ENCODE results near the gene ZNF628.
"Not testable (repeated sequence)": the region's sequence is repeated elsewhere in the genome, so short reads cannot be mapped to it uniquely, and the experiment has no call there.

The ZNF628 gene

DNA sequence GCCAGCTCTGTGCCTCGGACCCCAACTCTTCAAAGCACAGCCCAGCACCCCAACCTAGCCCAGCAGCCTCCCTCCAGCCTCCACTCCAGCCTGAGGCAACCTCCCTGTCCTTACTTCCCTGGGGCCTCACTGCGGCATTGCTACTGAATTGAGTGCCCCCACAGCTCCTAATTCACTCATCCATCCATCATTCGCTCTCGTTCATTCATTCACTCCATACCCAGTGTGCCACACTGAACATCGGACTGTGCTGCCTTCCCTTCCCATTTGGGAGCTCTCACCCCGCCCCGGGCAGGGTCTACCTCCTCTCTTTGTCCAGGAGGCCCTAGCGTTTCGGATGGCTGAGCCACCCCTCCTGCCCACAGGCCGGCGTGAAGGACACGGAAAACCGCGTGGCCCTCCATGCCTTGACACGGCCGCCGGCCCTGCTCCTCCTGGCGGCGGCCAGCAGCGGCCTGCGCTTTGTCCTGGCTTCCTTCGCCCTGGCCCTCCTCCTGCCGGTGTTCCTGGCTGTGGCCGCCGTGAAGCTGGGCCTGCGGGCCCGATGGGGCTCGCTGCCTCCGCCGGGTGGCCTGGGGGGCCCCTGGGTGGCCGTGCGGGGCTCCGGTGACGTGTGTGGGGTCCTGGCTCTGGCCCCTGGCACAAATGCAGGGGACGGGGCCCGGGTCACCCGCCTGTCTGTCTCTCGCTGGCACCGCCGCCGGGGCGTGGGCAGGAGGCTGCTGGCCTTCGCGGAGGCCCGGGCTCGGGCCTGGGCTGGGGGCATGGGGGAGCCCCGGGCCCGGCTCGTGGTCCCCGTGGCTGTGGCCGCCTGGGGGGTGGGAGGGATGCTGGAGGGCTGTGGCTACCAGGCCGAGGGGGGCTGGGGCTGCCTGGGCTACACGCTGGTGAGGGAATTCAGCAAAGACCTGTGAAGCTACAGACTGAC is 9.9 kb downstream of the ZNF628 start:
- DNase-seq: no peak

DNA sequence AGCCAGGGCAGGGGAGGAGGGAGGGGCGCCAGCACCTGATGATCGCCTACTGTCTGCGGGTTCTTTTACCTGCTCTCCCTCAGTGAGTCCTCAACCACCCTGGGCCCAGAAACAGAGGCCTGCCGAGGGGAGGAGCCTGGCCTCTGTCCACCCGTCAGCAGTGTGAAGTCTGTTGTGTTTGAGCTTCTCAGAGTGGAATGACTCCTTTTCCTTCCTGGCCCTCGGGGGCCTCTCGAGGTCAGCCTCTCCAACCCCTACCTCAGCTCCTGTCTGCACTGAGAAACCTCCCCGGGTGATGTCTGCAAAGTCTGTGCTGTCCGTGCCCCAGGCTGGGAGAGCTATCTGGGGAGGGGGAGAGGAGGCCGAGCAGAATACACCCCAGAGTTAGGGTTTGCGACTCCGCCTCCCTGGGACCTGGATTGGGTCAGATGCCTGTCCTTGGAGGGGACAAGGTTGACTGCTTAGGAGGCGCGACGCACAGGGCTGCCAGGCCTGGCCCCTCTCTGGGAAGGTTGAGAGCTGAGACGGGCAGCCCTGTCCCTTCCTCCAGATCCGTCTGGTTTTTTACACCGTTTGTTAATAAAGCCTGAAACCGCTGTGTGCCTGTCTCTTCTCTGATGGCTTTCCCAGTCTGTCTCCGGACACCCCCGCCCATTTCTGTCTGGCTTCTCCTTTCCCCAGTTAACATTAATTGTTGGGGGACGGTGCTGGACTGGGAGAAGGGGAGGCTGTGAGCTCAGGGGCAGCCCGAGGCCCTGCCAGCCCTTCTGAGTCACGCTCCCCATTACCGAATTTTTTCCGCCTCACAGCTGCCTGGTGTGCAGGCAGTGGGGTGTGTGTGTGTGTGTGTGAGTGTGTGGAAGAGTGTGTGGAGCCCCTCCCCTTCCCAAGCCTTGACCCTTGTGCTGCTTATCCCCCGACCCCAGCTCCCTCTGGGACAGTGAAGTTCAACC is 10.8 kb downstream of the ZNF628 start:
- peak; percentile 43 for DNase-seq

DNA sequence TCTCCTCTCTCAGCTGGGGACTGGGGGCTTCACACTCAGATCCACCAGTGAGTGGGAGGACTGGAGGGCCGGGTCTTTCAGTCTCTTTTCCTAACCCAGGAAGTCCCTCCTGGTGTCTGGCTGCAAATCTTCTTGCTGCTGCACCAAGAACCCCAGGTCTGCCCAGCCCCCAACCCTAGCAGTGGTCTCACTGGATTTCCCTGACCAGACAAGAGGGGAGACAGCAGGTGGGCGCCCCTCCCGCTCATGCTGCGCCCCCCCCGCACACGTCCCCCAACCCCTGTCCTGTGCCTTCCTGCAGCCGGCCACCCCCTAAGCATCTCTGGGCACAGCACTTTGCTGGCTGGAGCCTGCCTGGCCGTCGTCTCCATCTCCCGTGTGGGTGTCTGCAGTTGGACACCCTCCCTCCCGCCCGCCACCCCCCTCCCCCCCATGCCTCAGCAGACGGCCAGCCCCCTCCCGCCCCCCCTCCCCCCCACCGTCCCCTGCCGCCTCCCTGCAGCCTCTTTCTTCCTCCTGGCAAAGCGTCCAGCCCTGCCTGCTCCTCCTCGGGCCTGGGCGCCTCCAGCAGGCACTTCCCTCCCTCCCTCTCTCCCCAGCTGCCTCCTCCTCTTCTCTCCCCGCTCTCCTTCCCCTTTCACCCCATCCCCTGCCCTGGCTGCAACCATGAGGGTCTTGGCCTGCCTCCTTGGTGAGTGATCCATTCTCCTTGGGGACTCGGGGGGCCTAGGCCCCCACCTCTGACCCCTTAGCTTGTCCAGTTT is 11.7 kb downstream of the ZNF628 start, which contains the start of gene SSC5D:
TSS of gene SSC5D (plus strand) at position 513 of the 764 bp plus-strand sequence. CDS start at position 667, 154 bp downstream.
- DNase-seq: no peak

DNA sequence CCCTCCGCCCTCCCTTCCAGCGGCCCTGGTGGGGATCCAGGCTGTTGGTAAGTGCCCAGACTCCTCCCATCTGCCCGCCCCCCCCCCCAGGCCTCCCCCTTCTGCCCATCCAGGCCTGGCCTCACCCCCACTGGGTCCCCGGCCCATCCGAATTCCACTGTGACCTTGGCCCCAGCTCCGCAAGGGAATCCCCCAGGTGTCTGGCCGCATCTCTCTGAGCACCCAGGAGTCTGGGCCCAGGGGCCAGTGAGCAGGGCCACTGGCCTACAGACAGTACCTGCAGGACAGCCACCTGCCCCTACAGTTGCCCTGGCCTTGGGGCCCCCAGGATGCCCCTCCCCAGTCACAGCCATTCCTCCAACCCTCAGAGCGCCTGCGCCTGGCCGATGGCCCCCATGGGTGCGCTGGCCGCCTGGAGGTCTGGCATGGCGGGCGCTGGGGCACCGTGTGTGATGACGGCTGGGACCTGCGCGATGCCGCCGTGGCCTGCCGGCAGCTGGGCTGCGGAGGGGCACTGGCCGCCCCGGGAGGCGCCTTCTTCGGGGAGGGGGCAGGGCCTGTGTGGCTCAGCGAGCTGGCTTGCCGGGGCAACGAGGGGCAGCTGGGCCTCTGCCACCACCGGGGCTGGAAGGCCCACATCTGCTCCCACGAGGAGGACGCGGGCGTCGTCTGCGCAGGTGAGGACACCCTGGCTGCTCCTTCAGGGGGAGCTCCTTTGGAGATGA is 12.7 kb downstream of the ZNF628 start:
- no peak for DNase-seq

DNA sequence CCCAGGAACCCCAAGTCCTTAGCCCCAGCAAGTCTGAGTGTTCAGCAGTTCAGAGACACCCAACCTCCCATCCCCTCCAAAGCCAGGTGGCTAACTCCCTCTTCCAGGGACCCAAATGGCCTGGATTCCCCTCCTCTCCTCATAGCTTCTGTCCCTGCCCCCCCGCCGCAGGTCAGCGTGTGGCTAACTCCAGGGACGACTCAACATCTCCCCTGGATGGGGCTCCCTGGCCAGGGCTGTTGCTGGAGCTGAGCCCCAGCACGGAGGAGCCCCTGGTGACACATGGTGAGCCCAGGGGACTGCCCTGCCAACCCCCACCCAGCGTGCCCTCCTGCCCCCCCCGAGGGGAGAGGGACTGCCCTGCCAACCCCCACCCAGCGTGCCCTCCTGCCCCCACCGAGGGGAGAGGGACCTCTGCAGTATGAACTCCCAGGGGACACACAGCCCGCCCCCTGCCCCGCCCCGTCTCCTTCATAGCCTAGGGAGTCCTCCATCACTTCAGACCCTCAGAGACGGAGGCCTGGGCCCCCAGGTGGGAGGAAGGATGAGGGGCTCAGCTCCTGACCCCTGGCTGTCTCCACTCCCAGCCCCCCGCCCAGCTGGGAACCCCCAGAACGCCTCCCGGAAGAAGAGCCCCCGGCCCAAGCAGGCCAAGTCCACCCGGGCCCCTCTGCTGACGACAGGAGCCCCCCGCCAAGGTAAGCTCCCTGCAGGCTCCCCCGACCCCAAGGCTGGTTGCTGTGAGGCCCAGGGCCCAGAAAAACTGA is 13.5 kb downstream of the ZNF628 start:
- no peak for DNase-seq

DNA sequence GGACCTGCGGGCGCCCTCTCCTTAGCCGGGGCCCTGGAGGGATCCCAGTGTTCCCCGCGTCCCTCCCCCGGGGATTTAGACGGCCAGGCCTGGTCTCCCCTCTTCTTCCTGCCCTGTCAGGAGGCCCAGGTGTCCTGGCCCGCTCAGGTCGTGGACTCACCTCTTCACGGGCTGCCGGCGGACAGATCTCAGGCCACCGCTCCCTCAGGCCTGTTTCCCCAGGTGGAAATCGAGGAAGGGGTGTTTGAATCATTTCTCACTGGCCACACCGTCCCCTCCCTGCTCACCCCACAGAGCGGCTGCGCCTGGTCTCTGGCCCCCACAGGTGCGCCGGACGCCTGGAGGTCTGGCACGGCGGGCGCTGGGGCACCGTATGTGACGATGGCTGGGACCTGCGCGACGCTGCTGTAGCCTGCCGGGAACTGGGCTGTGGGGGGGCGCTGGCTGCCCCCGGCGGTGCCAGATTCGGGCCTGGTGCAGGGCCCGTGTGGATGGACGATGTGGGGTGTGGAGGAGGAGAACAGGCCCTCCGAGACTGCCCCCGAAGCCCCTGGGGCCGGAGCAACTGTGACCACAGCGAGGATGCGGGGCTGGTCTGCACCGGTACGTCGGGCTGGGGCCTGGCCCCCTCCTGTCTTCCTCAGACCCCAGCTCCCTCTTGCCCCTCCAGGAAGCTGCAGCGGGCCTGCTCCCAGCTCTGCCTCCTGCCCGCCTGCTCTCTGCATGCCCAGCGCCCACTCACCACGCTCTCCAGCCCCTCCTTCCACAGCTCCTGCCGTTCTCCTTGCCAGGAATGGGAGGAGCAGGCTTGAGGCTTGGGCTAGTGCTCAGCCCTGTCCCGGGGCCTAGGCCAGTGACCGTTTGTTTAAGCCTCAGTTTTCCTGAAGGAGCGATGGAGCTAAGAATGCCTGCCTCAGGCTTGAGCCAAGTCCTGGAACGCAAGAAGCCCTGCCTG is 14.3 kb downstream of the ZNF628 start:
- no peak for DNase-seq

DNA sequence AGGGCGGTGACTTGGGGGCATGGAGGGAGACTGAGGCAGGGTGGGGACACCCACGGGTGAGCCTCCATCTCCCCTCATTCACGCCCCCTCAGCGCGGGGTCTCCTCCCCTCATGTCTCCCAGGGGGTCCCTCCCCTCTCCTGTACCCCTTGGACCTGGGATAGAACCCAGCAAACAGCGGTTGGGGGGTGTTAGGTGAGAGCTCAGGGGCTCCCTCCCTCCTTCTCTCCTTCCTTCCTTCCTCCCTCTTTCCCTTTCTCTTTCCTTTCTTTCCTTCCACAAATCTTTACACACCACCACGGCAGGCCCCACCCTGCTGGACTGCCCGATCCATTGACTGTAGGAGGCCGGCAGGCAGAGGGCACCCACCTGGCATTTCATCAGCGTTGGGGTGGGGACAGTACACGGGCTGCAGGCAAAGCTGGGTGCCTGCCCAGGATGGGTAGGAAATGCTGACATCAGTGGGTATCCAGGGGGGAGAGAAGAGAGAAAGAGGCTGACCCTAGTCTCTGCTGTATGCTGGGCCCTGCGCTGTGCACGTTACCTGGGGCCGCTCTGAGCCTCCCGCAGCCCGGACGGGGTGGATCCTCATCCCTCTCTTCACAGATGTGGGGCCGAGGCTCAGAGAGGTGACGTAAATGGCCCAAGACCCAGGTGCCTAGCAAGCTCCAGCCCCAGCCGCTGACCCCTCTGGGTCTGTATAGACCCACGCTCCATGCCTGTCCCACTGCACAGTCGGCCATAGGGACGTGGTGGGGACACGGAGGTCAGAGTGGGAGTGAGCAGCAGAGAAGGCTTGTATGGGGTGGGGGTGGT is 15.3 kb downstream of the ZNF628 start:
- DNase-seq: no peak

DNA sequence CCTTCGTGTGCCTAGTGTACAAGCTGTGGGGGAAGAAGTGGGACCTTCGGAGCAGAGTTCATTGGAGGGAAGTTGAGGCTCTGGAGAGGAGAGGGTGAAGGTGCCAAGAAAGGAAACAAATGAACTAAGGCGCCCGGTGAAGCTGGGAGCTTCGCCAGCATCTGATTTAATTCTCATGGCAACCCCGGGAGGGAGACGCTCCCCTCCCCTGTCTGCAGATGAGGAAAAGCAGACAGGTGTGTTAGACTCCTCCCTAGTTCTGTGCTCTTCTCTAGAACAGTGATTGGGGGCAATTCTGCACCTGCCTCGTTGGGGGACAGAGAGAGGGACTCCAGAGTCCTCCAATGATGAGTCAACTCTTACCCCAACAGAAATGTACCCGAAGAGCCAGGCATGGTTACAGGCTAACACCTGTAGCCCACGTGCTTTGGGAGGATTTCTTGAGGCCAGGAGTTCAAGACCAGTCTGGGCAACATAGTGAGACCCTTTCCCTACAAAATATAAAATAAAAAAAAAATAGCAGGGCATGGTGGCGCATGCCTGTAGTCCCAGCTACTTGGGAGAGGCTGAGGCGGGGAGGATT is 16.0 kb downstream of the ZNF628 start:
- no peak for DNase-seq

DNA sequence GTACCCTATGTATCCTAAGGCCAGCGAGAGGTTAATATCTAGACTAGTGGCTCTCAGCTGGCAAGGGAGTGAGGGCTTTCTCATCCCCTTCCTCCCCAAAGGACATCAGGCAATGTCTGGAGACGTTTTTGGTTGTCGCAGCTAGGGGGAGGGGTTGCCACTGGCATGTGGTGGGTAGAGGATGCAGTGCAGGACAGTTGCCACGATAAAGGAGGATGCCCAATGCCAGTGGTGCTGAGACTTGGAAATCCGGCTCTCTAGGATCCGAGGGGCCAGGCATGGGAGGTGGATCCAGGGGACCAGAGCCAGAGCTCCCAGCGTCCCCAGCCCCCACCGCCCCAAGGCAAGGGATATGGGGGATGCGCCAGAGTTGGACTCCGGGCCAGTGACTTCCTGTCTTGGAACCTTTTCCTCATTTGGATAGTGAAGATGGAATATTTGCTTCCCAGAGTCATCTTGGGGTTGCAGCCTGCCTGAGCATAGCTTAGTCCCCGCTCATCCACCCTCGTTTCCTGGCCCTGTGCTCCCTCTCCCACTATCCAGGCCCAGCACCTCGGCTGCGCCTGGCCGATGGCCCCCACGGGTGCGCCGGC is 16.7 kb downstream of the ZNF628 start:
- no peak for DNase-seq

DNA sequence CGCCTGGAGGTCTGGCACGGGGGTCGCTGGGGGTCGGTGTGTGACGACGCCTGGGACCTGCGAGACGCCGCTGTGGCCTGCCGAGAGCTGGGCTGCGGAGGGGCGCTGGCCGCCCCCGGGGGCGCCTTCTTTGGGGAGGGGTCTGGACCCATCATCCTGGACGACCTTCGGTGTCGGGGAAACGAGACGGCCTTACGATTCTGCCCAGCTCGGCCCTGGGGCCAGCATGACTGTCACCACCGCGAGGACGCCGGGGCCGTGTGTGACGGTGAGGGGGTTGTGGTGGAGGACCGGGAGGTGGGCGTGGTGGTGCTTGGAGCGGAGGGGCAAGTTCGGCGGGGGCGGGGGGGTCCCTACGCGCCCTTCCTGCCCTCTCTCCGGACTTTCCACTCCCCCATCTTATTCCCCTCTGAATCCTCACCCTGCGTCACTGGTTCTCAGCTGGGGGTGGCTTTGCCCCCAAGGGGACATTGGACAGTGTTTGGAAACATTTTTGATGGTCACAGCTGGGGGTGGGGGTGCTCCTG is 17.3 kb downstream of the ZNF628 start:
- no peak for DNase-seq

DNA sequence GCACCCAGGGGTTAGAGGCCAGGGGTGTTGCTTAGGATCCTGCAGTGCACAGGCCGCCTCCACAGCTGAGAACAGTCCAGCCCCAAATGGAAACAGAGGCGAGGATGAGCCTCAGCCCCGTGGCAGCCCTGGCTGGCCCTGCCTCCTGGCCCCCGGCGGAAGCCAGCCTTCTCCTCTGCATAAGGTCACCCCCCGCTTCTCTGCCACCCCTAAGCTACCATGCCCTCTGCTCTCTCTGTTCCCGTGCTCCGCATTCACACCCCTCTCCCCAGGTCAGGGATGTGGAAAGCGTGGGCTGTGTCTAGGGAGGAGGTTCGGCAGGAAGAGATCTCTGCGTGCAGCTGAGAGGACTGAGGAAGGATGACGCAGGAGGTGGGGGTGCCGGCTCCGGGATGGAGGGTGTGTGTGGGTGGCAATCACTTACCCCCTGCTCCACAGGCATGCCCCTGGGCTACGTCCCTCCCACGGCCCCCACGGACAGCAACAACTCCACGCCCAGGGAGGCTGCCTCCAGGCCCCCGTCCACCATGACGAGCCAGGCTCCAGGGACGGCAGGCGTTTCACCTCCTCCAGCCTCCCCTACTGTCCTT is 17.9 kb downstream of the ZNF628 start:
- no peak for DNase-seq

DNA sequence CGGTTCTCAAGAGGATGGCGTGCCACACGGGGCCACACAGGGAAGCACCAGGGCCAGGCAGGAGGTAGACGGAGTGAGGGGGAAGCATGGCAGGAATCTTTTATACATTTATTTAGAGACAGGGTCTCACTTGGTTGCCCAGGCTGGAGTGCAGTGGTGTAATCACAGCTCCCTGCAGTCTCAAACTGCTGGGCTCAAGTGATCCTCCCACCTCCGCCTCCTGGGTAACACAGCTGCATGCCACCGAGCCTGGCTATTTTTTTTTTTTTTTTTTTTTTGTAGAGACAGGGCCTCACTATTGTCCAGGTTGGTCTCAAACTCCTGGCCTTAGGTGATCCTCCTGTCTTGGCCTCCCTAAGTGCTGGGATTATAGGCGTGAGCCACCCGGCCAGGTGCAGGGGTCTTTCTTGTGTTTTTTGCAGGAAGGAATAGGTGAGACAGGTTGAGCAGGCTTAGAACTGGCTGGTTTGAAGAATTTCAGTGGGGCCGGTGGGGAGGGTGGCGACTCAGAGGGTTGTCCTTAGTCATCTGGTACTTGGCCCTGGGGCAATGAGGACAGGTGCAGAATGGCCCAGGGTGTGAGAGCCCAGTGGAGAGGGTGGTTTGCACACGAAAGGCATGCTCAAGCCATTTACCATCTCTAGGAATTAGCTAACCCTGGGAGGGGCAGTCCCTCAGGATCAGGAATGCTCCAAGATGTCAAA is 19.4 kb downstream of the ZNF628 start:
- DNase-seq: no peak

DNA sequence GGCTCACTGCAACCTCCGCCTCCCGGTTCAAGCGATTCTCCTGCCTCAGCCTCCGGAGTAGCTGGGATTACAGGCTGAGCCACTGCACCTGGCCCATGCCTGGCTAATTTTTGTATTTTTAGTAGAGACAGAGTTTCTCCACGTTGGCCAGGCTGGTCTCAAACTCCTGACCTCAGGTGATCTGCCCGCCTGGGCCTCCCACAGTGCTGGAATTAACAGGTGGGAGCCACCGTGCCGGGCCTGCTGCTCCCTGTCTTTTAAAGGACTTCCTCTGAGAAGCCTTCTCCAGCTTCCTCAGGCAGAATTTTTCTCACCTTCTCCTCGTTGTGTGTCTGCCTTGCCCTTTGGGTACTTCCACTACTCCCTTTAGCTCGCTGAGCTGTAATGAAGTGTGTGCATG is 20.4 kb downstream of the ZNF628 start:
- DNase-seq: not testable (repeated sequence)

DNA sequence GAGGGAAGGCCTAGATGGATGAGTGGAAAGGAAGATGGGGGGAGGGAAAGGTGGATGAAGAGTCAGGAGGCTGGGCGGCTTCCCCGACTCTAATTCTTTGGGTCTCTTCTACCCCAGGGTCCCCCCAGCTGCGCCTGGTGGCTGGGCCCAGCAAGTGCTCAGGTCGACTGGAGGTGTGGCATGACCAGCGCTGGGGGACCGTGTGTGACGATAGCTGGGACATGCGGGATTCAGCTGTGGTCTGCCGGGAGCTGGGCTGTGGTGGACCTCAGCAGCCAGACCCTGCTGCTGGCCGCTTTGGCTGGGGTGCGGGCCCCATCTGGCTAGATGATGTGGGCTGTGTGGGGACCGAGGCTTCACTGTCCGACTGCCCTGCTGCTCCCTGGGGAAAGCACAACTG is 21.3 kb downstream of the ZNF628 start:
- no peak for DNase-seq

DNA sequence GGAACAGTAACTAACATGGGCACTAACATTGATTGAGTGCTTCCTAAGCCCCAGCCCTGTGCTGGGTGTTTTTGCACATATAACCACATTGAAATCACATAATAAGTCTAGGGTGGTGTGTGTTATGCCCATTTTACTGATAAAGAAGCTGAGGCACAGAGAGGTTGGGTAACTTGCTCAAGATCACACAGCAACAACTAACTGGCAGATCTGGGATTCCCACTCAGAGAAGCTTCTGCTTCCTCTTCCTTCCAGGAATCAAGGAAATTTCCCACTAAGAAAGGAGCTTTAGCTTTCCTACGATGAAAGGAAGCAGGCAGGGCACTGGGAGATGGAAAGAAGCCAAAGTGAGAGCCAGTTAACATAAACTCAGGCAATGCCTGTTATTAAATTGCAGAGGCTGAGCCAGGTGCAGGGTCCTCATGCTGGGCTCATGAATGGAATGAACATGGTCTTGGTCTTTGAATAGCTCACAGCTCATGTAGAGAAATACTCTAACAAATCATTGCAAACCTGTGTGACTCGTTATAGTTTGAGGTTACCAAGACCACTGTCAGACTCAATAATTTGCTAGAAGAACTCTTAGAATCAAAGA is 21.9 kb downstream of the ZNF628 start:
- no peak for DNase-seq

DNA sequence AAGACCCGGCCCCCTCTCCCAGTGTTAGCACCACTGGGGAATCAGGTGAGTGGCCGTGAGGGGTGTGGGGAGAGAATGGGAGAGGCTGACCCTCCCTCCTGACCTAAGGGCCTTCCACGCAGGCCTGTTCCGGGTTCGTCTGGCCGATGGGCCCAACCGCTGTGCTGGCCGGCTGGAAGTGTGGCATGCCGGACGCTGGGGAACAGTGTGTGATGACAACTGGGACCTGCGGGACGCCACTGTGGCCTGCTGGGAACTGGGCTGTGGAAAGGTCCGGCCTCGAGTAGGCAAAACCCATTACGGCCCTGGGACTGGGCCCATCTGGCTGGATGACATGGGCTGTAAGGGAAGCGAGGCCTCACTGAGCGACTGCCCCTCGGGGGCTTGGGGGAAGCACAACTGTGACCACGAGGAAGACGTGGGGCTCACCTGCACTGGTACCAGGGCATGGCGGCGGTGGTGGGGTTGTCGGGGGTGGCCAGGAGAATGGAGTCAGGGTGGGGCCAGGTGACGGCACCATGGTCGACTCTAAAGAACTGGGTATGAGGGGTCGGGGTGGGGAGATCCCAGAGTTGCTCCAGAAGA is 24.0 kb downstream of the ZNF628 start:
- DNase-seq: no peak

Measured in stimulated activated CD4-positive, alpha-beta T cell treated with anti-CD3 and anti-CD28 coated beads, Interleukin-4, amount 100 ng/mL, for 1 hour (primary cell).